ENCODE data around the gene FIS1. TPM values are rescaled to one million over a fixed set of nuclear protein-coding genes. Genes with fewer than 3 reads are reported as not detected.

Gene FIS1
- total RNA-seq, 1 donor = 136 TPM

DNA sequence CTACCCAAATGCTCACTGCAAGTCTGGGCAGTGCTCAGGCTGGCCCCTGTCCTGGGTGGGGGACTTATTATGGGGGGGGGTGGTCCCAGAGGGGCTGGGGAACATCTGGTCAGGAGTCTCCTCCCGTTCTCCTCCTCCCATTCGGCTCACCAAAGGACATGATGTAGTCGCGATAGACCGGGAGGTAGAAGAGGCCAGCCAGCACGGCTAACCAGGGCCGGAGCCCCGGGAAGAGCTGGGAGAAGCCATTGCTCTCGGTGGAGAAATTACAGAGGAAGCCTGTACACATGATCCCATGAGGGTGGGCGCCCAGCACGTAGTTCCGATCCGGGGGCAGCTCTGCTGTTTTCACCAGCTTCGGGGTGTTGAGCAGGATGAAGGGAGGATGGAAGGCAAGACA is 46.4 kb downstream of the FIS1 start:
- no peak overlapping the region for H3K4me3 ChIP-seq (ENCODE audit: insufficient read depth, low read length)
- H3K4me1 ChIP-seq (ENCODE audit: insufficient read depth, low read length) = no peaks in the 10 kb centered on the region
- TF ChIP-seq, protein P1, sequence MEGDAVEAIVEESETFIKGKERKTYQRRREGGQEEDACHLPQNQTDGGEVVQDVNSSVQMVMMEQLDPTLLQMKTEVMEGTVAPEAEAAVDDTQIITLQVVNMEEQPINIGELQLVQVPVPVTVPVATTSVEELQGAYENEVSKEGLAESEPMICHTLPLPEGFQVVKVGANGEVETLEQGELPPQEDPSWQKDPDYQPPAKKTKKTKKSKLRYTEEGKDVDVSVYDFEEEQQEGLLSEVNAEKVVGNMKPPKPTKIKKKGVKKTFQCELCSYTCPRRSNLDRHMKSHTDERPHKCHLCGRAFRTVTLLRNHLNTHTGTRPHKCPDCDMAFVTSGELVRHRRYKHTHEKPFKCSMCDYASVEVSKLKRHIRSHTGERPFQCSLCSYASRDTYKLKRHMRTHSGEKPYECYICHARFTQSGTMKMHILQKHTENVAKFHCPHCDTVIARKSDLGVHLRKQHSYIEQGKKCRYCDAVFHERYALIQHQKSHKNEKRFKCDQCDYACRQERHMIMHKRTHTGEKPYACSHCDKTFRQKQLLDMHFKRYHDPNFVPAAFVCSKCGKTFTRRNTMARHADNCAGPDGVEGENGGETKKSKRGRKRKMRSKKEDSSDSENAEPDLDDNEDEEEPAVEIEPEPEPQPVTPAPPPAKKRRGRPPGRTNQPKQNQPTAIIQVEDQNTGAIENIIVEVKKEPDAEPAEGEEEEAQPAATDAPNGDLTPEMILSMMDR (IDR thresholded peaks at IDR 0.05; ENCODE audit: extremely low read depth, low read depth, low read length) = no peak
- H3K27ac ChIP-seq (ENCODE audit: low read depth, low read length) = no peak overlapping the region
- no peaks in the 10 kb centered on the region for H3K9me3 ChIP-seq (ENCODE audit: low read depth, low read length)
- H3K27me3 ChIP-seq (ENCODE audit: insufficient read depth, low read length) = peaks cover 36% of the 10 kb centered on the region
- H3K79me2 ChIP-seq (ENCODE audit: insufficient read depth, low read length) = no peaks in the 10 kb centered on the region
- no peaks in the 10 kb centered on the region for H4K20me1 ChIP-seq (ENCODE audit: insufficient read depth, low read length)
- peak; percentile 88 for DNase-seq (ENCODE audit: insufficient read length, low spot score, missing footprints)
- H2AFZ ChIP-seq (ENCODE audit: low read length) = no peak overlapping the region
- no peak overlapping the region for H3K4me2 ChIP-seq (ENCODE audit: insufficient read depth, low read length)
- H3K36me3 ChIP-seq (ENCODE audit: insufficient read depth, low read length) = no peaks in the 10 kb centered on the region

DNA sequence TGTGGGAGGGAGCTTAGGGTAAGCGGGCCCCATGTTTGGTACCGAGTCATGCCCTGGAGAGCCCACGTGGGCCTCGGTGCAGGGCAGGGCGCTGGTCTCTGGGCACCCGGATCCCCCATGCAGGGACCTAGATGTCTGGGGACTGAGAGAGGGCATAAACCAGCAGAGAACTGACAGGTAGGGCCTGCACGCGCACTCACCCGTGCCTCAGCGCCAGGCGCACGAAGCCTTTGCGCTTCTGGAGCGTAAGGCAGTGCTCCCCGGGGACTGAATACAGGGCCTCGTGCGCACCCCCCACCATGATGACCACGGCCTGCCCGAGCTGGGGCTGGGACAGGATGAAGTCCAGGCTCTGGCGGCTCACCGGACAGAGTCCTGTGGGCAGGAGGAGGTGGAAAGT is 46.9 kb downstream of the FIS1 start:
- peak; percentile 35 for DNase-seq (ENCODE audit: insufficient read length, low spot score, missing footprints)
- TF ChIP-seq, protein P1 (IDR thresholded peaks at IDR 0.05; ENCODE audit: extremely low read depth, low read depth, low read length) = no peak
- peaks cover 31% of the 10 kb centered on the region for H3K27me3 ChIP-seq (ENCODE audit: insufficient read depth, low read length)
- no peaks in the 10 kb centered on the region for H4K20me1 ChIP-seq (ENCODE audit: insufficient read depth, low read length)
- no peak overlapping the region for H3K4me3 ChIP-seq (ENCODE audit: insufficient read depth, low read length)
- no peak overlapping the region for H3K27ac ChIP-seq (ENCODE audit: low read depth, low read length)
- H3K4me1 ChIP-seq (ENCODE audit: insufficient read depth, low read length) = no peaks in the 10 kb centered on the region
- no peaks in the 10 kb centered on the region for H3K79me2 ChIP-seq (ENCODE audit: insufficient read depth, low read length)
- no peak overlapping the region for H3K4me2 ChIP-seq (ENCODE audit: insufficient read depth, low read length)
- no peaks in the 10 kb centered on the region for H3K36me3 ChIP-seq (ENCODE audit: insufficient read depth, low read length)
- H2AFZ ChIP-seq (ENCODE audit: low read length) = no peak overlapping the region
- no peaks in the 10 kb centered on the region for H3K9me3 ChIP-seq (ENCODE audit: low read depth, low read length)

DNA sequence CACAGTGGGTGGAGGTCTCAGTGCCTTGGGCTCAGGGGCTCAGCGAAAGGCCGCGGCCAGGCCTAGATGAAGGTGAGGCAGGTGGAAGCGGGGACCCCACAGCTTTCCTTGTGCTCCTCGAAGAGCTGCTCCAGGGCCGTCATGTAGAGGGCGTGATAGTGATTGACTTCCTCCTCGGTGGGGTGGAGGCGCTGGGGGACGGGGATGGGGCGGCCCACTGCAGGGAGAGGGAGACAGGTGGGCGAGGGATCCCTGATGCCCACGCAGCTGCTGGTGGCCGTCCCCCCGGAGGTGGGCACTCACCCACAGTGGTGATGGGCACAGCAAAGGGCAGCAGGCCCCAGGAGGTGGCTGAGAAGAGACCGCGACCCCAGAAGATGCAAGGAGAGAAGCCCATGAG is 49.0 kb downstream of the FIS1 start:
- peak; percentile 51 for DNase-seq (ENCODE audit: insufficient read length, low spot score, missing footprints)
- Histone ChIP-seq H3K36me3 (ENCODE audit: insufficient read depth, low read length) (no peaks in the 10 kb centered on the region), H3K4me3 (ENCODE audit: insufficient read depth, low read length) (no peak overlapping the region), H3K79me2 (ENCODE audit: insufficient read depth, low read length) (no peaks in the 10 kb centered on the region), H3K4me2 (ENCODE audit: insufficient read depth, low read length) (no peak overlapping the region), H2AFZ (ENCODE audit: low read length) (no peak overlapping the region), H4K20me1 (ENCODE audit: insufficient read depth, low read length) (no peaks in the 10 kb centered on the region), H3K9me3 (ENCODE audit: low read depth, low read length) (no peaks in the 10 kb centered on the region), H3K27ac (ENCODE audit: low read depth, low read length) (no peak overlapping the region), H3K27me3 (ENCODE audit: insufficient read depth, low read length) (peaks cover 13% of the 10 kb centered on the region), H3K4me1 (ENCODE audit: insufficient read depth, low read length) (no peaks in the 10 kb centered on the region)
- TF ChIP-seq, protein P1 (IDR thresholded peaks at IDR 0.05; ENCODE audit: extremely low read depth, low read depth, low read length) = no peak

Small RNA genes within 50 kb of the gene (small RNA-seq; reads per million reads assigned to genes)
- gene RNU6-1104P = not detected

Other genes starting within 250 kb of the FIS1 start
- under 0.01 TPM in 1 of 2 replicates, not detected in the other for gene MUC17, start 225.0 kb downstream of the FIS1 start, total RNA-seq
- 13.8 and 14.7 TPM in 2 replicates for gene TRIM56, start 159.6 kb downstream of the FIS1 start, total RNA-seq
- 237 and 278 TPM in 2 replicates for gene SERPINE1, start 118.0 kb downstream of the FIS1 start, total RNA-seq
- gene AP1S1, start 90.6 kb downstream of the FIS1 start, total RNA-seq = 101 and 102 TPM in 2 replicates
- 0.36 TPM in 1 of 2 replicates, not detected in the other for gene VGF, start 79.5 kb downstream of the FIS1 start, total RNA-seq
- not detected in 2 replicates for gene NAT16, start 64.8 kb downstream of the FIS1 start, total RNA-seq
- gene MOGAT3, start 44.0 kb downstream of the FIS1 start, total RNA-seq = not detected in 2 replicates
- gene PLOD3, start 27.5 kb downstream of the FIS1 start, total RNA-seq = 78.7 and 81.8 TPM in 2 replicates
- 64.4 and 66.0 TPM in 2 replicates for gene ZNHIT1, start 26.9 kb downstream of the FIS1 start, total RNA-seq
- gene CLDN15, start 7.3 kb downstream of the FIS1 start, total RNA-seq = 3.3 and 4.1 TPM in 2 replicates
- gene IFT22, start 76.7 kb upstream of the FIS1 start, total RNA-seq = 32.7 and 35.8 TPM in 2 replicates
- not detected in 2 replicates for gene COL26A1, start 117.8 kb upstream of the FIS1 start, total RNA-seq